A549 treated with CORT108297 at 1 μM for 4 hours (cell line): ENCODE results near the gene PRPF38B. TPM values are rescaled to one million over a fixed set of nuclear protein-coding genes. Genes with fewer than 3 reads are reported as not detected.

Experiments
- total RNA-seq: library from RNA; stranded (reverse); fragments of 200-300 nt; extraction: Qiagen RNA extraction; gene quantifications from 5 replicates; pipeline ENCODE4 v1.2.3, GENCODE V29; 2022

Gene PRPF38B
- total RNA-seq = 19.4 to 26.1 TPM (median 21.8 TPM) in 5 replicates

GRCh38 chr1:108691942-108692723, at the start of gene PRPF38B:
PRPF38B (plus strand) TSS chr1:108692310; CDS start chr1:108692592, 282 bp downstream.

GRCh38 chr1:108661030-108661609, 31.0 kb upstream of the PRPF38B start, which contains the start of gene HENMT1:
HENMT1 (minus strand) TSS chr1:108661093; CDS start chr1:108659884, 1,209 bp downstream.

GRCh38 chr1:108712606-108713150, 20.6 kb downstream of the PRPF38B start, which contains the start of gene FNDC7:
FNDC7 (plus strand) TSS chr1:108712908; CDS start chr1:108712934, 26 bp downstream.

GRCh38 chr1:108746382-108747170, 54.5 kb downstream of the PRPF38B start, which contains the start of gene STXBP3:
STXBP3 (plus strand) TSS chr1:108746674; CDS start chr1:108746738, 64 bp downstream.

Other genes with a start within 250 kb of the PRPF38B start
- 0.08 TPM in 1 of 5 replicates, not detected in the others for gene NBPF6, start 242.0 kb upstream of the PRPF38B start, total RNA-seq
- gene EEIG2, start 132.2 kb upstream of the PRPF38B start, total RNA-seq = 4.2 to 6.5 TPM (median 5.7 TPM) in 5 replicates
- 3.6 to 5.2 TPM (median 4.4 TPM) in 5 replicates for gene HENMT1, start 31.2 kb upstream of the PRPF38B start, total RNA-seq
- gene FNDC7, start 20.6 kb downstream of the PRPF38B start, total RNA-seq = 0.02 to 0.07 TPM (median 0.05 TPM) in 3 of 5 replicates, not detected in the others
- gene STXBP3, start 54.4 kb downstream of the PRPF38B start, total RNA-seq = 14.1 to 33.6 TPM (median 19.8 TPM) in 5 replicates
- gene AKNAD1, start 164.8 kb downstream of the PRPF38B start, total RNA-seq = 0.64 to 1.1 TPM (median 0.77 TPM) in 5 replicates
- gene GPSM2, start 184.7 kb downstream of the PRPF38B start, total RNA-seq = 13.6 to 19.4 TPM (median 16.3 TPM) in 5 replicates